Femur (tissue), 1 donor: Measurements from ENCODE around the gene CPO.
A peak's percentile ranks its signal among the peaks of the same experiment; 100 is the strongest.

Experiments
- DNase-seq: peaks from one replicate; pipeline ENCODE4 v3.0.0-alpha.2; 2017

The CPO gene

DNA sequence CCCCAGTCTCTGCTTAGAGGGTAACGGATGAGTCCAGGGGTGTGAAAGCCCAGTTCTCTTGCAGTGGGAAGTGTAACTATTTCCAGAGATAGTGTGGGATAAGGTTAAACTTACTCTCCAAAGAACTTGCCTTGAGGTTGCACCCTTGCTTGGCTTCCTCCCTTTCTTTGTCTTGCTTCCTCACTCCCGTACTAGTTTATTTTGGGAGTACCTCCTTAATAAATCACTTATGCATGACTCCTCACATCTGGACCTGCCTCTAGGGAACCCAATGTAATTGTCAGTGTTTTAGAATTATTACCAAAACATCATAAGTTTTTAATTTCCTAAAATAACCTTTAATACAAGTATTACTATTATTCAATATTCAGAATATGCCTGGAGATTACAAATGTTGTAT is 35.2 kb downstream of the CPO start:
- no peak for DNase-seq

DNA sequence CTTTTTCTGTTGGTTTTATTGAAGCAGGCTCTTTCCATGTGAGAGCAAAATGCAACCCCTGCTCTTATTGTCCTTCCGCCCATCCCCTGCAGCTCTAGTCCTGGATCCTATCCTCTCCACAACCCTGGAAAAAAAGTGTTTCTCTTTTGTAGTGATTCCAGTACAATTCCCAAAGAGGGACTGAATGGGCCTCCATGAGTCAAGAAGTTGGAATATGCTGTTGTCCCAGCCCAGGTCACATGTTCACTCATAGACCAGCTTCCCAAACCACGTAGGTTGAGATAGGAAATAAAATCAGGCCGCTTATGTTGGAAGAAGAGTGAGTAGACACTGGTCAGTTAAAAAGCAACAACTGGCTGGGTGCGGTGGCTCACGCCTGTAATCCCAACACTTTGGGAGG is 39.4 kb downstream of the CPO start:
- no peak for DNase-seq

DNA sequence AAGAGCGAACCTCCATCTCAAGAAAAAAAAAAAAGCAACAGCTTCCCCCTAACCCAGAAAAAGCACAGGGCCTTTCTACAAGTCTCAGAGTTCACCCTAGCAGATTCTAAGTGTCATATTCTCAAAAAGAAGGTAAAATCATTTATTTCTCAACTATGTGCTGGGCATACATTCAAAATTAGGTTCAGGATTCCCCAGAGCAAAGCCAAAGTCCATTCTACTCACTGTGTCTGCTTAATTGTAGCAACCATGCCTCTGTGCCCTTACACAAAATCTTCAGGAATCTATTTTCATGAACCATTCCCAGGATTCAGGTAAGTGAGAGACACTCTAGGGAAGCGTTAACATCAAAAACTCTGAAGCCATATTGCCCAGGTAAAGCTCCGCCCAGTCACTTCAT is 40.0 kb downstream of the CPO start:
- no peak for DNase-seq

DNA sequence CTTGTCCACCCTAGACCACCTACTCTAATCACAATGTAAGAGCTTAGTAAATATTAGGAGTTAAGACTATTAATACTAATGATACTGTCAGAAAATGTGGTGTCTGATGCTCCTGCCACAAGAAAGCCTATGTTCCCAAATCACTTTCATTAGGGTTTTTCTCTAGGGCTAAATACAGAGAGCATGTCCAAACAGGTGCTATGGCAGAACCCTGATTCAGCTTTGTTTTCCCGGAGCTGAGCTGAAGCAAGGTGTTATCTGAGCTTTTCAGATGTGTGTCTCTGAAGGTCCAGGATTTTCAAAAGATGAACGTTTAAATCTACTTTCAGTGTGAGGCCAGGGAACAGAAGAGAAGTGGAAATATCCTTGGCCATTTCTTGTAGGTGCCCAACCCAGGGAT is 40.6 kb downstream of the CPO start:
- DNase-seq = no peak

DNA sequence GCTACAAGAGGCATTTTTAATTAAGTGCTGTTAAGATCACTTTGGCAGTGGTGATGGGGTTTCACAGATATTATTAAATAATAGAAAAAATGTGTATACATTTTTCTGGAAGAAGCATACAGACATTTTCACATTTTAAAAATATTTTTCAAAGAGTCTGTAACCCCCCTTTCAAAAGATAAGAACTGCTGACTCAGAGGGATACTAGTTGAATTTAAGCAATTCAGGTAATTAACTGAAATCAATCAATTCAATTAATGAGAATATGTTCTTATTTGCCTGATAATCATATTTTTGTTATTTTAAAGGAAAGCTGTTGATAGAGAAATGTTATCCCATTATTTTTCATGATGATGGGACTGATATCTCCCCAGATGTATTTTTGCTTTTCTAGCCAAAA is 41.1 kb downstream of the CPO start:
- no peak for DNase-seq

DNA sequence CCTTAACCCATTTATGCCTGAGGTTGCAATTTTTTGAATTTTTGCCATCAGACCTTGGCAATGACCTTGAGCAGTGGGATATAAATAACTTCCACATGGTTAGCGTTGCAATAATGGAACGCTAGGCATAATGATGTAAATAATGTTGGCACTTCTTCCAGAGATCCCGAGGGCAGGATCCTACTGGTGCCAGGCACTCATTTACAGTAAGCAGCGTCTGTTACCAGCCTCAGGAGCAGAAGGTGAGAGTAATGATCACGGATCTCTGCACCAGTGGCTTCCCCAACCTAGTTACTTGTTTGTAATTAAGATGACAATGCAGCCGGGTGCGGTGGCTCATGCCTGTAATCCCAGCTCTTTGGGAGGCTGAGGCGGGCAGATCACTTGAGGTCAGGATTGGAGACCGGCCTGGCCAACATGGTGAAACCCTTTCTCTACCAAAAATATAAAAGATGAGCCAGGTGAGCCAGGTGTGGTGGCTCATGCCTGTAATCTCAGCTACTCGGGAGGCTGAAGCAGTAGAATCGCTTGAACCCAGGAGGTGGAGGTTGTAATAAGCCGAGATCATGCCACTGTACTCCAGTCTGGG is 41.9 kb downstream of the CPO start:
- no peak for DNase-seq

DNA sequence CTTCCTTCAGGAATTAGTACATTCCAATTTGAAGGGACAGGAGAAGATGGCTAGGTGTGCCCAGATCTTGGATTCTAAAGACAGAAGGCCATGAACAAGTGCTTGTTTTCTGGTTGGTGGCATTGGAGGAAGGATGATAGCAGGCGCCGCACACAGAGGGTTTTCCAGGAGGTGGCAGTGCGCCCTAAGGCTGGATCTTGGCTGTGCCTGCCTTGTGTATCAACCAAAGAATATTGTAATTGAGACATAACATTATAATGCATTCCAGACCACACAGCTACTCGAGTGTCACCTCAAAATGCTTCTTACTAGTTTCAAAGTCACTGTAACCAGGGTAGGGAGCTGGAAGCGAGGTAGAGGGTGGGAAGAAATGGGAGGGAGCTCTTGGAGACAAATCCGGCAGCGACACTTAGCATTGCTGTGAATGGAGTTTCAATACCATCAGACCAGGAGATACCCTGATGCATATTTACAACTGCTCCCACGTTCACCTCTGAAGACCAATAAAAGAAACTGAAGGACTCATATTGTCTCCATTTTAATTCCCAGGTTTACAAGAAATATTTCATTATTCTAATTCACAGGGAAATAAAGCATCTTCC is 42.5 kb downstream of the CPO start:
- peak; percentile 82 for DNase-seq

DNA sequence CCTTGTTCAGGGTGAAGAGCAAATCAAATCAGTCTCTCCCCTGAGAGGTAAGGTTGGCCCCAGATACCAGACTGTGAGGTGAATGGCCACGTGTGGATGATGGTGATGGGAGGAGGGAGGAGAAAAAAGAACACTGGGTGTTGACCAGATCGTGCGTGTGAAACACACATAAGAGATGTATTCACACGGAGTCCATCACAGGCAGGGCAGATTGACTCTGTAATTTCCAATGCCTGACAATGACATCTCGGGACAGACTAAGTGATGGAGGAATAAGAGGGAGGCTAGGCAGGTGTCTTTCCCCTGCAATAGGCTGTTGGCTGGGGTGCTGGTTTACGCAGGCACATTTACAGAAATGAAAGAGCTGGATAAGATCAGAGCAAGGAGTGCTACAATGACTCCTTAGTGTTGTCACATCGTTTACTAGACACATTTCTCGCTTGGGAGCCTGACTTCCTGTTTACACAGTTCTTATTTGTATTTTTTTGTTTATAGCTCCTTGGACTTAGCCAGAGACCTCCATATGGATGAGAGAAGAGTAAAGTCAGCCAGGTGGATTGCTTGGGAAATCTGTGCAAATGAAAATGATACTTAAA is 43.1 kb downstream of the CPO start:
- no peak for DNase-seq

DNA sequence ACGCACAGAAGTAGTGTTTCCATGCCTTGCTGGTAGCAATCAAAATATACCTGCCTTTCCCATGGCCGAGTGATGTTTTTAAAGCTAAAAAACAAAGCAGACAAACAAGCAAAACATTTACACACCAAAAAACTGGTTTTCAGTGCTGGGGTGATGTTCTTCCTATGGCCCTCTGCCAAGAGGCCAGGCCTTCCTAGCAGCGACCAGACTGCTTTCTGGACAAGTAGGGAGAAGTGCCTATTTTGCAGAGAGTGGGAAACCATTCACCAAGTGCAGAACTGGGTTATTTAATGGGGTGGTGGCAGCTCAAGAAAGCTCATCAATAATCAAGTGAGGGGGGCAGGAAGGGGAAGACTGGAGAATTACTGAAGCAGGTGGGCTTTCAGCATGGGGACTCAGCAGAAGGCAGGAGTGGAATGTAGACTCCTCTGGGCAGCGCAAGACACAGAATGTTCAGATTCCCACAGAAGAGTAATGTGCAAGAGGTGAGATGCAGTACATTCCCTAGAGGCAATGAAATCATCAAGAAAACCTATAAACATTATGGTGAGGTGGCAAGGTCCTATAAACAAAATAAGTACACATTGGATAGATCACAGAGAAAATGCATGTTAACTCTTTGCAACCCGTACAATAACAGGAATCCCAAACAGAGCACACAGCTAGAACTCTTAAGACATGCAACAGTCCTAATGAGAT is 44.0 kb downstream of the CPO start:
- no peak for DNase-seq

DNA sequence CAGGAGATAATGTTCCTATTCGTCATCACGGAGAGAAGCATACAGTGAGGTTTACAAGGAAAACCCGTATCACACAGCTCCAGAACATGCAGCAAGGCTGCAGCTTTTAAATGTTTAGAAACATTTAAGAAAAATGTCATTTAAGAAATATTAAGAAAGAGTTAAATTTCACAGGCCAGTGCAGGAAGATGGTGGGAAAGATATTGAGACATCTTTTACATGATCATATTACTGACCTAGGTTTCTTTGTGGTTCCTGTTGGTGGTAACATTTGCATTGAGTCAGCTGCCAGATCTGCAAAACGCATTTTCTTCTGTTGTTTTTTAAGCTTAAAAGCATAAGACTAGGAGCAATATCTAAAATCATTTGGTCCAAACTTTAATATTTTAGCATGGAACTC is 44.9 kb downstream of the CPO start:
- no peak for DNase-seq

DNA sequence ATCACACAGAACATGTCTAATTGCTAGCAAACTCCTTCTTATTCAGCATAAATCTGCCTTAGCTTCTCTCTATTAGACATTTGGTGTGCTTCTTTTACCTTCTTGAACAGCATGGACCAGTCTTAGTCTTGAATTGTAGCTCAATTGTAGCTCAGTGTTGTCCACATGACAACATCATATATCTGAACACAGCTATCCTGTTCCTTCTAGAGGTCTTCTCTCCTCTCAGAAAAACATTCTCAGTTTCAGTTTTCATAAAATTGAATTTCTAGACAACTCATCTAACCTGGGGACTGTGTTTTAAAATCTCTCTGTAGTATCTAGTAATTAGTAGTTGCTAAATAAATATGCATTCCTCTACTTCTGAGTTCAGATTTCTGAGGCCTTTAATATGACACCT is 47.6 kb downstream of the CPO start:
- DNase-seq = no peak

DNA sequence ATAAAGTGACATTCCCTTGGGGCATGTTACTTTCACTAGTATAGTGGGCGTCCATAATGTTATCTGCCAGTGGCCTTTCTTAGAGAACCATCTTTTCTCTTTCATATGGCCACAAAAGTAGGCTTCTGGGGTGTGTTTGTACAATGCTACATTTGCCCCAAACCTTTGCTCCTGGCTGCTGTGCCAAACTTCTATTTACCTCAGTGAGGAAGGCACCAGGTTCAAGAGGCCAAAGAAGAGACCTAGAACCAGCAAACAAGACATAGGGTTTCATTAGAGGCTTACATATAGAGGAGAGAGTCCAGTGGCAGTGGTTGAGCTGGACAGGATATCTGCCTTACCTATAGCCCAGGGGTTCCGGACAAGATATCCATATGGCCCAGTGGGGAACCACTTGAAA is 48.5 kb downstream of the CPO start:
- no peak for DNase-seq

DNA sequence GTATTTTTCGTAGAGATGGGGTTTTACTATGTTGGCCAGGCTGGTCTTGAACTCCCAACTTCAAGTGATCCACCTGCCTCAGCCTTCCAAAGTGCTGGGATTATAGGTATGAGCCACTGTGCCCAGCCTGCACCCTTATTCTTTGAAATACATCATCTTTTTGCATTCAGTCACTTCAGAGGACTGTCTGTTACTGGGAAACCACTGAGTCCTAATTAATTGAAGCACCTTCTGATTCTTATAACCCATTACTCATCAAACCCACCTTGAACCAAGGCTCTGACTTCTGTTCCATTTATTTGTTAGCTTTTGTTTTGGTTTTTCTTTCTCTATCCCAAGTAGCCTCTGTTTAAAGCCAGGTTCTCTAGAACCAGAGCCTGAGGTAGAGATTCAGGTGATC is 49.6 kb downstream of the CPO start:
- no peak for DNase-seq

DNA sequence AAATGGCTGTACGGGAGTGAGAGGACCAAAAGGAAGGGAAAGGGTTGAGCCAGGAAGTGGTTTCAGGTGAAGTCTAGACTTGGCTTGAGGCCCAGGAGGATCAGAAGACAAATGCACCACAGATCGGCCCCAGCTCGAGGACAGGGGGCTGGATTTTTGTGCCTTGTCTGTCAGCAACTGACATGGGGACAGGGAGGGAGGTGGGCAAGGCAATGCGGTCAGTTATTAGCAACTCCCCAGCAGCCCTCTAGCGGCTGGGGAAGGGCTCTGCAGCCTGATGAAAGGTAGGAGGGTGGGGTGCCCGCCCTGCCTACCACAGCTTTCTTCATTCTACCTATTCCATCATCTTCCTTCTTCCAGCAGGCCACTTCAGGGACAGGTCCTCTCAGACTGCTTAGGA is 50.0 kb downstream of the CPO start:
- DNase-seq = no peak

DNA sequence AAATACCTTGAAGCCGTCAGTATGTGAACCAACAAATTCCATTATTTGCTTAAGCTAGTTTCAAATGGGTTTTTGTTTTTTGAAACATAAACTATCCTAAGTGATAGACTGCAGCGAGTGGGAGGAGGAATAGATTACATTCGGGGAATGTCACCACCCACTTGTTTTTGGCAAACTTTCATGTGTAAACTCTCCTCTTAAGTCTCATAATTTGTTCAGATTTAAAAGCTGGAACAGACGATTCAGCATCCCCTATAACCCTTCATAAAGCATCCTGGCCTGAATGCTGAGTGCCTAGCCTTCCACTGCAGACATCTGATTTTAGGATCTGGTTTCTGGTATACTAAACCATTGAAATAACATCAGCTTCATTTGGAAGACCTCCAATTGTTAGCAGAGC is 51.0 kb downstream of the CPO start:
- no peak for DNase-seq

DNA sequence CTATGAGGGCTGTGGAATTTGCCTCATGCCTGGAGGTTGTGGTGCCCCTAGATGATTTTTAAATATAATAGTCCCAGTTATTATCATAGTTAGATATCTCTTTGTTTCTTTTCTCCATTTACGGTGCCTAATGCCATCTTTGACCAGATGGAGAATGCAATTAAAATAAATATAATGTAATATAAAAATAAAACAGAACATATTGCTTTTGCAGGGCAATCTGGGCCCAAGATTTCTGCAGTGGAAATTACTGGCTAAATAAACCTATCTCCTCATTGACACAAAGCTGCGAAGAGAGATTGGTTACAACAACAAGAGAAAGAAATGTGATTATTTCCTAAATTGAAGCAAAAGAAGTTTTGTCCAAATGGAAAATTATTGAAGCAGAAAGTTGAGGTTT is 51.8 kb downstream of the CPO start:
- no peak for DNase-seq

DNA sequence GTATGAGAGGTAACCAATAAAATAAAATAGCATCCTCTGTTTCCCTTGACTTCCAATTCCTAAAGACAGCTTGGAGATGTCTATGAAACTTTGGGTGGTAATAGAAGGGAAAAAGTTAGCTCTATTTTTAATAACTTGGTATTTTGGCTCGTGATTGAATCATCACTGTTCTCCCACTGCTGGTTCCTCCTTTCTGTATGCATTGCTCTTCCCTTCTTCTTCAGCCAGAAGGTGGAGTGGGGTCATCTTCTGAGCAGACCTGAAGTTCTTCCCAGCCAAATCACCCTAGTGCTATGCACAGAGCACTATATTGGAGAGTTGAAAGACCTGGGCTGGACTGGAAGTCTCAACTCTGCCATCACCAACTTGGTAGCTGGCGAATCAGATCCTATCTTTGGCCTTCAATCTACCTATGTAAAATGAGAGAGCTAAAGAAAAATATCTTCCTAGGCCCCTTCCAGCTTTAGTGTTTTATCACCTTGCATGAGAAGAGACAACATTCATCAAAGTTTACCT is 54.1 kb downstream of the CPO start:
- DNase-seq = no peak

DNA sequence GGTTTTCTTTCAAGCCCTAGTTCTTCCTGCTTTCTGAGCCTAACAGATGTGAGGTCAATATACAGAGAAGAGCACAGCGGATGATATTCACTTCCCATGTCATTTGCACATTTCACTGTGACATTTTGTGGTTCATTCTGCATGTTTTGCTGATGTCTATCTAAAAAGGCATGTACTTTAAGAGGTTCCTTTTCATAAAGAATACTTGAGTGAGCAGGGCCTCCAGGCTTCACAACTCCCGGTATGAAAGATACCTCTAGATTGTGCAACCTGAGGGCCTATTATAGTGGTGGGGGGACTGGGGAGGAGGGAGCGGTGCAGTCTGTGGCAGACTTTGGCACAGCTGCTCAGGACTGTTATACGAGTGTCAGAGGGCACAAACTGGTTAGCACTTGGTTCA is 54.6 kb downstream of the CPO start:
- DNase-seq = no peak

DNA sequence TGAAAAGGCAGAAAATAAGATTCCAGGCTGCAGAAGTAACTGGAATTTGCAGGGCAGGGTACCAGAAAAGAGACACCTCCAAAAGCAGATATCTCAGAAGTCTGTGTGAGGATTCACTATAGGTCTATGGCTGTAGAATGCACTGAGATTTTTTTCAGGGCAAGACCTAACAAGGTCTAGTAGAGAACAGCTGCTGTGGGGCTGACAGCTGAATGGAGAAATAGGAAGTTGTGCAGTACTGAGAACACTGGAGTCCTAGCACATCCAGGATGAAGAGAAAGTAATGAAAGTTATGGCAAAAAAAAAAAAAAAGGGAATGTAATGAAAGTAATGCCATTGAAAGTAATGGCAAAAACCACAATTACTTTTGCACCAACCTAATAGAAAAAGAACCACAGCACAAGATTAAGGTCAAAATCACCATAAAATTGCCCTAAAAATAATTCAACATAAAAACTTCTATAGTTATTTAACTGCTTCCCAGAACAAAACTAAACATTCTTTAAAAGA is 57.3 kb downstream of the CPO start:
- no peak for DNase-seq

DNA sequence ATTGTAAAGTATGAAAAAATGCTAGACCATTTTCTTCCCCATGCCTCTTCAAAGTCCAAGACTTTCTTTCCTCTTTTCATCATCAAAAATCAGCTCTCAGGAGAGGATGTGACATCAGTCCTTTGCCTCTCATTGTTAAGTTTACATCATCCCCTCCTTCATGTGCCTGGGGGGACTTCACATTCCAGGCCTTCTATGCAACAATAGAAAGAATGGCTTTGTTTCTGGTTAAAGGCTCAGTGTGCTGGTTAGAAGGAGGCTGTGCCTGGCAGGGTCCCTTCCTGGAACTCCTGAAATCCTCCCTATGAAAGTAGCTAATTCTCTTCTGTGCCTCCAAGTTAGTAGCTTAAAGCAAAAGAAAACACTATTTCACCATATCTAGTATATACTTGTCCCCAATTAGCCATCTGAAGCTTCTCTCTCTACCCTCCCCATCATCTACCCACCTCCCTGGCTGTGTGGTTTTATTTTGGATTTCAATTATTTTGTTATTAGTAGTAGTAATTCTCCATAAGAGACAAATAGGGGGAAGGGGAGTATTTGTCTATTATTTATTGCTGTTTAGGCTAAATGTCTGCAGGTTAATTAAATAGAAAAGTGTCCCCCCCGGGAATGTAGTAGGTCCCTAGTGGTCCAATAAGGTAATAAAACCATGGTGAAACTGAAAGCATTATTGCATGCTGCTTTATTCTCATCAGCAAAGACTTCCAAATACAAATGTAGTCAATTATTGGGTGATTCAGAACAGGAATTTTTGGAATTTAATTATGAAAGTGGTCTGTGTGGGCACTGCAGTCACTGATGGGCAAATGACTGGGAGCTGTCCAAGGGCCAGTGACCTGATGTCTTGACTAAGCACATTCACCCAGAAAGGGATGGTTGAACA is 69.0 kb downstream of the CPO start:
- DNase-seq = no peak

DNA sequence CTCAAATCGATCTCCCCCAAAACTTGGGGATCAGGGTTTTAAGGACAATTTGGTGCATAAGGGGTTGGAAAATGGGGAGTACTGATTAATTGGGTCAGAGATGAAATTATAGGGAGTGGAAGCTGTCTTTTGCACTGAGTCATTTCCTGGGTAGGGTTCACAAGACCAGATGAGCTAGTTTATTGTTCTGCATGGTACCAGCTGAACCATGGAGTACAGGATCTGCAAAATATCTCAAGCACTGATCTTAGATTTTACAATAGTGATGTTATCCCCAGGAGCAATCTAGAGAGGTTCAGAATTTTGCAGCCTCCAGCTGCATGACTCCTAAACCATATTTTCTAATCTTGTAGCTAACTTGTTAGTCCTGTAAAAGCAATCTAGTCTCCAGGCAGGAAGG is 73.1 kb downstream of the CPO start:
- DNase-seq = no peak

DNA sequence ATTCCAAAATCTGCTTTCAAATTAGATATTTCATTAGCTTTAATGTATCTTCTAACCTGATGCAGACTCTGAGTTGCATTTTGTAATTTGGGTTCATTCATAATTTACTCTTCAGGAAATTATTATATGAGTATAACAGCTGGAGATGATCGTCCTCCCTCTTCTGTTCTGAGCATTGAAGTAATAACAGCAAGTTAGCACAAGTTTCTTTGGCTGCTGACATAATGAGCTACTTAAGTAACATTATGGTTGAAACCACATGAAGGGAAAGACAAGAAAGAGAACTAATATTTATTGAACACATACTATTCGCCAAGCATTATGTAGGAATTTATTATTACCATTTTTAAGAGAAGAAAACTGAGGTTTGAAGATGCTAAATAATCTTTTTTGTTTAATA is 75.1 kb downstream of the CPO start:
- DNase-seq = no peak

DNA sequence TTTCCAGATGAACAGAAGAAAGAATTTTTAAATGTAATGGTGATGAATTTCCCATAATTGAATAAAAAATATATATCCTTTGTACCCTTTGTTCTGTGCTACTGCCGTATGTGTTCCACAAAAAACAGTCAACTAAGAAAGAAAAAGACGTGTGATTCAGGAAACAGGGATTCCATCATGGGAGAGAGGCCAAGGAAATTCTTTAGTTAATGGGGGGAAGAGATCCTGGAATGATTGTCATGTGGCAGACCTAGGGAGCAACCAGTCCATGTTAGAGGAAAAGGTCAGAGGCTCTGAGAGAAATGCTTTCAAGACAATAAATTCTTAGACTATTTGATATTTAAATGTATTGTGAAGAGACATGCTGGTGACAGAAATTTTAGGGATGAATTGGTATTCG is 76.6 kb downstream of the CPO start:
- DNase-seq = no peak
